ENCODE data around the gene FRMD4A.

The FRMD4A gene

DNA sequence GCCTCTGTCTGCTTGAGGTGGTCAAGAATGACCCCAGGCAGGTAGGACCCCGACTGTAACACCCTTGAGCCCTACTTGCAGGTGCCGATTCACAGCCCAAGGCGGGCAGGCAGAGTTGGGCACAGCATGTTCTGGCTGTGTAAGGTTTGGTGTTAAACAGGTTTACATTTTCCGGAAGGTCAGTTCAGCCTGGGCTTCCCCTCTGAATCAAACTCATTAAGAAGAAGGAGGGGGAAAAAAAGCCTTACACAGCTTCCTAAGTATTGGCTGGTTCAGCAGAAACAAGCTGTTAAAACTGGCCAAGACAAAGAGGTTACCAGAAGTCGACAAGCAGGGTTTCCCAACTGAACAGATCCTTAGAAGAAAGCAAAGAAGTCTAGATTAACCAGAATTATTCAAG is 611.3 kb downstream of the FRMD4A start:
- no peak for TF ChIP-seq EZH2phosphoT487 (conservative IDR thresholded peaks at IDR 0.05; ENCODE audit: low read length)
- TF ChIP-seq, protein P1, sequence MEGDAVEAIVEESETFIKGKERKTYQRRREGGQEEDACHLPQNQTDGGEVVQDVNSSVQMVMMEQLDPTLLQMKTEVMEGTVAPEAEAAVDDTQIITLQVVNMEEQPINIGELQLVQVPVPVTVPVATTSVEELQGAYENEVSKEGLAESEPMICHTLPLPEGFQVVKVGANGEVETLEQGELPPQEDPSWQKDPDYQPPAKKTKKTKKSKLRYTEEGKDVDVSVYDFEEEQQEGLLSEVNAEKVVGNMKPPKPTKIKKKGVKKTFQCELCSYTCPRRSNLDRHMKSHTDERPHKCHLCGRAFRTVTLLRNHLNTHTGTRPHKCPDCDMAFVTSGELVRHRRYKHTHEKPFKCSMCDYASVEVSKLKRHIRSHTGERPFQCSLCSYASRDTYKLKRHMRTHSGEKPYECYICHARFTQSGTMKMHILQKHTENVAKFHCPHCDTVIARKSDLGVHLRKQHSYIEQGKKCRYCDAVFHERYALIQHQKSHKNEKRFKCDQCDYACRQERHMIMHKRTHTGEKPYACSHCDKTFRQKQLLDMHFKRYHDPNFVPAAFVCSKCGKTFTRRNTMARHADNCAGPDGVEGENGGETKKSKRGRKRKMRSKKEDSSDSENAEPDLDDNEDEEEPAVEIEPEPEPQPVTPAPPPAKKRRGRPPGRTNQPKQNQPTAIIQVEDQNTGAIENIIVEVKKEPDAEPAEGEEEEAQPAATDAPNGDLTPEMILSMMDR (IDR thresholded peaks at IDR 0.05; ENCODE audit: insufficient read depth, low read length, poor library complexity, severe bottlenecking): no peak
- H2AFZ ChIP-seq (ENCODE audit: low read depth, low read length, severe bottlenecking): no peak overlapping the region
- H3K9ac ChIP-seq (ENCODE audit: low read length): no peak overlapping the region
- no peak overlapping the region for H3K4me3 ChIP-seq (ENCODE audit: insufficient read depth, low read length, poor library complexity, severe bottlenecking)
- no peaks in the 10 kb centered on the region for H3F3A ChIP-seq (ENCODE audit: insufficient read depth)
- no peaks in the 10 kb centered on the region for H3K36me3 ChIP-seq (ENCODE audit: low read length)
- no peaks in the 10 kb centered on the region for H3K79me2 ChIP-seq (ENCODE audit: insufficient read depth, low read length)
- no peaks in the 10 kb centered on the region for H4K20me1 ChIP-seq (ENCODE audit: low read depth, low read length)
- no peaks in the 10 kb centered on the region for H3K27me3 ChIP-seq (ENCODE audit: low read length)
- H3K4me2 ChIP-seq (ENCODE audit: low read depth, low read length, poor library complexity, severe bottlenecking): no peak overlapping the region
- H3K9me3 ChIP-seq (ENCODE audit: insufficient read depth, low read length): no peaks in the 10 kb centered on the region
- no peak overlapping the region for H3K27ac ChIP-seq (ENCODE audit: low read depth, low read length)
- H3K9me2 ChIP-seq (replicated peaks; ENCODE audit: insufficient read depth, low read length): no peaks in the 10 kb centered on the region

DNA sequence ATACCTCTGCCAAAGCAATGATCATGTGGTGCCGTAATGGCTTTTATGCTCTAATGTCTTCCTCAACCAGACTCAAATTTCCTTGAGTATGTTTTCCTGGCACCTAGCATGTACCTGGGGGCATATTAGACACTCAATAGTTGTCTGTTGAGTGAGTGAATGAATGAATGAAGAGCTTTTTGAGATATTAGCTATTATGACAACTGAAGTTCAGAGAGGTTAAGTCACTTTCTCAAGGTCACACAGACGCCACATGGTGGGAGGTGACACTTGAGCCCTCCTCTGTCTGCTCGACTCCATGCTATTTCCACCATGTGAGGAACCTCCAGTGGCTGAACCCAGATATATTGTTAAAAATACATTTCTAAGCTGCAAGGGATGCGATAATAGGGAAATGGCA is 611.9 kb downstream of the FRMD4A start:
- TF ChIP-seq, protein P1 (IDR thresholded peaks at IDR 0.05; ENCODE audit: insufficient read depth, low read length, poor library complexity, severe bottlenecking): no peak
- TF ChIP-seq EZH2phosphoT487 (conservative IDR thresholded peaks at IDR 0.05; ENCODE audit: low read length): no peak
- Histone ChIP-seq H3K4me3 (ENCODE audit: insufficient read depth, low read length, poor library complexity, severe bottlenecking) (no peak overlapping the region), H4K20me1 (ENCODE audit: low read depth, low read length) (no peaks in the 10 kb centered on the region), H3K9ac (ENCODE audit: low read length) (no peak overlapping the region), H3K79me2 (ENCODE audit: insufficient read depth, low read length) (no peaks in the 10 kb centered on the region), H3K9me3 (ENCODE audit: insufficient read depth, low read length) (no peaks in the 10 kb centered on the region), H2AFZ (ENCODE audit: low read depth, low read length, severe bottlenecking) (no peak overlapping the region), H3K36me3 (ENCODE audit: low read length) (no peaks in the 10 kb centered on the region), H3K27ac (ENCODE audit: low read depth, low read length) (no peak overlapping the region), H3K4me2 (ENCODE audit: low read depth, low read length, poor library complexity, severe bottlenecking) (no peak overlapping the region), H3K9me2 (replicated peaks; ENCODE audit: insufficient read depth, low read length) (no peaks in the 10 kb centered on the region), H3F3A (ENCODE audit: insufficient read depth) (no peaks in the 10 kb centered on the region), H3K27me3 (ENCODE audit: low read length) (no peaks in the 10 kb centered on the region)

DNA sequence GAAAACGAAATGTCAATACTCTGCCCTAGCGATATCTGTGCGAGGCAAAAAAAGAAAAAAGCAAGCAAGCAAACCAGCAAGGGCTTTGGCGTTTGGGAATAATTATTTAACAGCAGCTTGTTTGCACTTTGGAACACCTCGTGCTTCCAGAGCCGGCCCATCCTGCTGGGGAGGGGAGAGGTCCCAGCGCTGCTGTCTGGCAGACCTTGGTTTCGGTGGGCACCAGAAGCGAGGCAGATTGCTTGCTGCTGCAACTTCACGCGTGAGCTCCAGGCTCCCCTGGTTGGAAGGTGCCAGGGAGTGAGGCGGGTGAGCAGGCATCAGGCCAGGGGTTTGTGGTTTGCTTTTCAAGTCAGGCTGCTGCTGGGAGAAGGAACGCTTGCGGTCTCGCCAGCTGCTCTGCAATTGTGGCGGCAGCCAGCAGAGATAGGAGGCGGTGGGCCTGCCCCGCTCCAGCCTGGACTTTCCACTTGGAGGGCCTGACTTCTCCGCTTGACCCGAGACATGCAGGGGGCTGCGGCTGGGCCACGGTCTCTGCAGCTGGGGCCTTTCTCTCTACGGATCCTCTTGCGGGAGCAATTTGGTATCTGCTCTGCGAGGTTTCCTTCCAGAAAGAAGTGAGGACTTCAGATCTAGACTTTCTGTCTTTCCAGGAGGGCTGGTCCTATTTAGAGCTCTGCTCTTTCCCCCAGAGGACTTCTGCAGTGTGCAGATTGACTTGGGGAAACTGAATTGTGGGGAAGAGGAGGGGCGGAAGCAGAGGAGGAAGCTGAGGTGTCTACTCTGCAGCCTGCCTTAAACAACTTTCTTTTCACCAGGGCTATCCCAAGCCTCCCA is 612.6 kb downstream of the FRMD4A start:
- no peak overlapping the region for H2AFZ ChIP-seq (ENCODE audit: low read depth, low read length, severe bottlenecking)
- peaks cover 2% of the 10 kb centered on the region; the same call in 1 of the 2 replicates for H3F3A ChIP-seq (ENCODE audit: insufficient read depth)
- no peaks in the 10 kb centered on the region for H3K9me2 ChIP-seq (replicated peaks; ENCODE audit: insufficient read depth, low read length)
- H3K9ac ChIP-seq (ENCODE audit: low read length): no peak overlapping the region
- H3K36me3 ChIP-seq (ENCODE audit: low read length): no peaks in the 10 kb centered on the region
- no peaks in the 10 kb centered on the region for H3K27me3 ChIP-seq (ENCODE audit: low read length)
- no peak overlapping the region for H3K4me3 ChIP-seq (ENCODE audit: insufficient read depth, low read length, poor library complexity, severe bottlenecking)
- H3K79me2 ChIP-seq (ENCODE audit: insufficient read depth, low read length): no peaks in the 10 kb centered on the region
- H3K4me2 ChIP-seq (ENCODE audit: low read depth, low read length, poor library complexity, severe bottlenecking): no peak overlapping the region
- no peak overlapping the region for H3K27ac ChIP-seq (ENCODE audit: low read depth, low read length)
- no peaks in the 10 kb centered on the region for H4K20me1 ChIP-seq (ENCODE audit: low read depth, low read length)
- no peaks in the 10 kb centered on the region for H3K9me3 ChIP-seq (ENCODE audit: insufficient read depth, low read length)
- no peak for TF ChIP-seq EZH2phosphoT487 (conservative IDR thresholded peaks at IDR 0.05; ENCODE audit: low read length)
- TF ChIP-seq, protein P1 (IDR thresholded peaks at IDR 0.05; ENCODE audit: insufficient read depth, low read length, poor library complexity, severe bottlenecking): no peak

Measured in SU-DHL-6 (cell line).